Spinal cord (tissue), 10 donors: Measurements from ENCODE around the gene PHYHD1. TPM values are rescaled to one million over a fixed set of nuclear protein-coding genes. Genes with fewer than 3 reads are reported as not detected.

Experiments
- DNase-seq, 6 donors: peaks; one replicate each; pipeline versions ENCODE4 v3.0.0 to v3.0.0-alpha.2; 2013 to 2015; ENCODE audit warnings: low spot score in 6 of 6, low read depth in 4 of 6
- H3K27ac ChIP-seq: one replicate; pipeline ENCODE4 v1.5.1; 2013; ENCODE audit warnings: low read depth, low read length, control low read depth
- H3K27me3 ChIP-seq: one replicate; pipeline ENCODE4 v1.6.1; 2013; ENCODE audit warnings: low read length; ENCODE audit not compliant: control insufficient read depth, insufficient read depth
- H3K36me3 ChIP-seq: one replicate; pipeline ENCODE4 v1.6.1; 2013; ENCODE audit warnings: low read length; ENCODE audit not compliant: control insufficient read depth, insufficient read depth
- H3K4me1 ChIP-seq: one replicate; pipeline ENCODE4 v1.6.1; 2013; ENCODE audit warnings: low read length; ENCODE audit not compliant: control insufficient read depth, insufficient read depth
- H3K4me3 ChIP-seq: one replicate; pipeline ENCODE4 v1.5.1; 2013; ENCODE audit warnings: low read depth, low read length, control low read depth
- H3K9me3 ChIP-seq: one replicate; pipeline ENCODE4 v1.6.1; 2013; ENCODE audit warnings: low read length; ENCODE audit not compliant: control insufficient read depth, insufficient read depth
- WGBS: methylation state at CpG from one replicate; pipeline ENCODE4 v1.1.5; 2013; ENCODE audit warnings: missing lambda C conversion rate; ENCODE audit not compliant: insufficient coverage; 5-methylcytosine and 5-hydroxymethylcytosine counted together
- polyA plus RNA-seq, 2 donors: library from polyadenylated mRNA; unstranded; fragments of 120-200 nt; gene quantifications; one replicate each; pipeline ENCODE4 v1.2.1, GENCODE V29; 2013; ENCODE audit not compliant: insufficient read length in 2 of 2
- total RNA-seq, 2 donors: library from RNA; depleted of rRNA in 1 of 2; stranded (reverse); fragments of 120-200 nt in 1 of 2; fragments of >200 nt in 1 of 2; gene quantifications; one replicate each; pipeline versions ENCODE4 v1.2.3 to v1.2.4, GENCODE V29; 2013 to 2014
- donor health status: healthy.

The PHYHD1 gene
- total and polyA plus RNA-seq, 4 donors: 7.8 to 29.9 (median 25.3) TPM

- Histone ChIP-seq H3K4me1 (peaks cover 59% of the 10 kb centered on the region), H3K27me3 (no peaks in the 10 kb centered on the region), H3K9me3 (no peaks in the 10 kb centered on the region), H3K4me3 (no peak overlapping the region), H3K27ac (no peak overlapping the region), H3K36me3 (peaks cover 48% of the 10 kb centered on the region)
- DNase-seq: no peak
- 76% methylated on average over 2 of the region's 2 CpGs for WGBS
Observed at GRCh38 chr9:128918921-128919320, 1.9 kb upstream of the PHYHD1 start.

DNA sequence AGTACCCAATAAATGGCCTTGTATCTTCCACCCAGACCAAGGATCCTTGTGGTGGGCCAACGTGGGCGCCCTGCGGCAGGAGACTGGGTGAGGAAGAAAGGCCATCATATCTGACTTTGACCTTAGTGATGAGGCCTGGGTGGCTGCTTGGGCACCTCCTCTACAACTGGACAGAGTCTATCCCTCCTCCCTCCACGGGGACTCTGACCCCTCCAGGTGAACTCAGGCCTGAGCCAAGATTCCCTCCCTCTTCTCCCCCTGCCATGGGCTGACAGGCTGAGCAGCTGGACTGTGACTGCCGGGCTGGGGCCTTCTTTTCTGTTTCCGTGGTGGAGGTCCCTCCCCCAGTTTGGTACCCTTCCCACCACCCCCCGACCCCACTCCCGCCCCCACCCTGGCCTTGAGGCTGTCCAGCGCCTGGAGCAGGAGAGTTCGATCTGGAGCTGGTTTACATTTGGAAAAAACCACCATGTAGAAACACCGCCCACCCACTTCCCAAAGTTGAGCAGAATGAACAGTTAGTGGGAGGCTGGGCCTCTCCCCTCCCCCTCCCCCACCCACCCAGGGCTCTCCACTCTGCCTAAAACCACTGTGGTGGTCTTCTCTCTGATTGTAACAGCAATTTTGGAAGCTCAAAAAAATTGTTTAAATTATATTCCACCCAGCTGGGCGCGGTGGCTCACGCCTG lies 1.2 kb upstream of the PHYHD1 start:
- Histone ChIP-seq H3K4me1 (peaks cover 59% of the 10 kb centered on the region), H3K9me3 (no peaks in the 10 kb centered on the region), H3K27ac (no peak overlapping the region), H3K4me3 (no peak overlapping the region), H3K27me3 (no peaks in the 10 kb centered on the region), H3K36me3 (peaks cover 41% of the 10 kb centered on the region)
- WGBS: 77% methylated on average over 4 of the region's 14 CpGs
- no peak for DNase-seq

- DNase-seq: peak in 1 of 6 donors; percentile 74
Observed at GRCh38 chr9:128921881-128922763, 1.3 kb downstream of the PHYHD1 start.

GRCh38 chr9:128923493-128923883 lies 2.7 kb downstream of the PHYHD1 start:
- Histone ChIP-seq H3K27ac (no peak overlapping the region), H3K4me3 (no peak overlapping the region), H3K9me3 (no peaks in the 10 kb centered on the region), H3K36me3 (peaks cover 8% of the 10 kb centered on the region), H3K4me1 (peaks cover 44% of the 10 kb centered on the region), H3K27me3 (no peaks in the 10 kb centered on the region)
- WGBS: 100% methylated on average over 2 of the region's 6 CpGs
- DNase-seq: no peak

More at GRCh38 chr9:128921881-128922763, 1.3 kb downstream of the PHYHD1 start:
- peaks cover 21% of the 10 kb centered on the region for H3K36me3 ChIP-seq
- H3K9me3 ChIP-seq: no peaks in the 10 kb centered on the region
- H3K4me3 ChIP-seq: peak overlapping the region; percentile 59
- peak overlapping the region; percentile 89 for H3K27ac ChIP-seq
- H3K27me3 ChIP-seq: no peaks in the 10 kb centered on the region
- 10% methylated on average over 22 of the region's 32 CpGs for WGBS
- H3K4me1 ChIP-seq: peaks cover 42% of the 10 kb centered on the region

DNA sequence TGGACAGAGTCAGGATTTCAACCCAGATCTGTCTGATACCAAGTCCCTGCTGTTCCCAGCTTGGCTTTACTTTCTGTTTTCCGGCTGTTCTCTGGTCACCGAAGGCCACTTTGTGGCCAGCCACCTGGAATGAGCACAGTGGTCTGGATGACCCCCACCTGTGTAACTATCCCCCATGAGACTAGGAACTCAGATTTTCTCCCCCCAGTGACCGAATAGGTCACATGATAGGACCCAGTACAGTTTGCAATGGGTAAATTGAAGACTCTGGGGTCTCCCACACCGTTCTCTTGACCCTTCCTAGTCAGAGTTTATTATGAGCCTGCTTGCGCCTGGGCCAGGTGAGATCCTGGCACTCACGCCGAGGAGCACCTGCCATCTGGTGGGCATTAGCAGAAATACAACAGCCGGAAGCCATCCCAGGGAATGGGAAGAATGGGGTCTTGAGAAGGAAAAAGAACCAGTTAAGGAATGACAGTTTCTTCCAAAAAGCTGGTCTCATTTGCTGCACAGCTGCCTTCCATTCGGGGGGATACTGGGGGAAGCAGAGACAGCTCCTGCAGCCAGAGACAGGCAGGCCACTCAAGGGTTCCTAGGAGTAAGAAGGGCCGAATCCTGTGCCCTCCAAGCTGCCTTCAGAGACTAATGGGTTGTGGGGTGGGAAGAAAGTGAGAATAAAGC lies 7.1 kb downstream of the PHYHD1 start:
- Histone ChIP-seq H3K4me3 (no peak overlapping the region), H3K27ac (no peak overlapping the region), H3K27me3 (no peaks in the 10 kb centered on the region), H3K36me3 (no peaks in the 10 kb centered on the region), H3K9me3 (no peaks in the 10 kb centered on the region), H3K4me1 (peaks cover 11% of the 10 kb centered on the region)
- peak in 3 of 6 donors; percentile 39 to 90 (median 76) for DNase-seq
- WGBS: 20% methylated on average over 9 of the region's 10 CpGs

DNA sequence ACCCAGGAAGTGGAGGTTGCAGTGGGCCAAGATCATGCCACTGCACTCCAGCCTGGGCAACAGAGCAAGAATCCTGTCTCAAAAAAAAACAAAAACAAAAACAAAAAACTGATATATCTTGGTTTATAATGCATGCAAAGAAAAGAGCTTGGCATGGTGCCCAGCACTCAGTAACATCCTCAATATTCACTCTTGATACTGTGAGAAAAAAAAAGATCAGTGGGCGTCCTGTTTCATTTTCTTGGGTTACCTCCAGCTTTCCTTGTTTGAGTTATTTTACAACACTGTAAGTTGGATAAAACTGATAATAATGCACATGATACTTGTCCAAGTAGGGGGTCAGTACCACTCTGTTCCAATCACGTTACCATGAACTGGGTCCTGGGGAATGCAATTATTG lies 7.8 kb downstream of the PHYHD1 start:
- Histone ChIP-seq H3K4me3 (no peak overlapping the region), H3K4me1 (peaks cover 7% of the 10 kb centered on the region), H3K36me3 (no peaks in the 10 kb centered on the region), H3K27ac (no peak overlapping the region), H3K9me3 (no peaks in the 10 kb centered on the region), H3K27me3 (no peaks in the 10 kb centered on the region)
- WGBS: 71% methylated on average over 1 of the region's 2 CpGs
- no peak for DNase-seq

DNA sequence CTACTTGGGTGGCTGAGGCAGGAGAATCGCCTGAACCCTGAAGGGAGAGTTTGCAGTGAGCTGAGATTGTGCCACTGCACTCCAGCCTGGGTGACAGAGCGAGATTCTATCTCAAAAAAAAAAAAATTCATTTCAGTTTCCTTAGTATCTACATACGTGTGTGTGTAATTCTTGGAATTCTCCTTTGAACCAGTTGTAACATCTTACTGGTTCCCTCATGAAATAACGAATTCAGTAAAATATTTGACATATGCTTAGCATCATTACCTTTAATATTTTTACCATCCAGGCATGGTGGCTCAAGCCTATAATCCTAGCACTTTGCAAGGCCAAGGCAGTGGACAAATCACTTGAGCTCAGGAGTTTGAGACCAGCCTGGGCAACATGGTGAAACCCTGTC lies 8.8 kb downstream of the PHYHD1 start:
- no peaks in the 10 kb centered on the region for H3K9me3 ChIP-seq
- no peak overlapping the region for H3K27ac ChIP-seq
- WGBS: 100% methylated on average over 2 of the region's 4 CpGs
- no peak overlapping the region for H3K4me3 ChIP-seq
- peaks cover 7% of the 10 kb centered on the region for H3K4me1 ChIP-seq
- DNase-seq: no peak
- H3K36me3 ChIP-seq: no peaks in the 10 kb centered on the region
- no peaks in the 10 kb centered on the region for H3K27me3 ChIP-seq

- no peaks in the 10 kb centered on the region for H3K9me3 ChIP-seq
- no peak for DNase-seq
- H3K4me1 ChIP-seq: no peaks in the 10 kb centered on the region
- no peak overlapping the region for H3K27ac ChIP-seq
- H3K36me3 ChIP-seq: no peaks in the 10 kb centered on the region
- H3K4me3 ChIP-seq: no peak overlapping the region
- whole genome bisulfite sequencing: 100% methylated on average over 2 of the region's 5 CpGs
- H3K27me3 ChIP-seq: no peaks in the 10 kb centered on the region
Observed at GRCh38 chr9:128933731-128934130, 12.9 kb downstream of the PHYHD1 start.

GRCh38 chr9:128936171-128936865 lies 15.5 kb downstream of the PHYHD1 start:
- H3K4me1 ChIP-seq: peaks cover 13% of the 10 kb centered on the region
- no peak overlapping the region for H3K4me3 ChIP-seq
- no peaks in the 10 kb centered on the region for H3K27me3 ChIP-seq
- H3K36me3 ChIP-seq: peaks cover 5% of the 10 kb centered on the region
- WGBS: 95% methylated on average over 3 of the region's 11 CpGs
- DNase-seq: no peak
- H3K27ac ChIP-seq: no peak overlapping the region
- no peaks in the 10 kb centered on the region for H3K9me3 ChIP-seq
